ENCODE measurements around the gene GPM6B.

GPM6B gene

GRCh38 chrX:13854003-13854402 lies 37.1 kb upstream of the GPM6B start:
- POLR2A ChIA-PET = no interaction called here
- no peak for DNase-seq (ENCODE audit: extremely low spot score)

GRCh38 chrX:13852001-13852695 lies 35.3 kb upstream of the GPM6B start:
- ChIA-PET POLR2A (no interaction called here), CTCF (interaction anchor here (1.2 kb wide), 1 partner anchor 15 kb away, joined by 4 read pairs; no protein-coding TSS in a partner anchor)
- TF ChIP-seq CTCF (IDR thresholded peaks at IDR 0.05; ENCODE audit: control extremely low read depth, extremely low read depth, low read depth, missing control alignments) = no peak
- DNase-seq (ENCODE audit: extremely low spot score) = peak; percentile 24

More at GRCh38 chrX:13854003-13854402, 37.1 kb upstream of the GPM6B start:
- no peak for TF ChIP-seq CTCF (IDR thresholded peaks at IDR 0.05; ENCODE audit: control extremely low read depth, extremely low read depth, low read depth, missing control alignments)
- CTCF ChIA-PET = no interaction called here

DNA sequence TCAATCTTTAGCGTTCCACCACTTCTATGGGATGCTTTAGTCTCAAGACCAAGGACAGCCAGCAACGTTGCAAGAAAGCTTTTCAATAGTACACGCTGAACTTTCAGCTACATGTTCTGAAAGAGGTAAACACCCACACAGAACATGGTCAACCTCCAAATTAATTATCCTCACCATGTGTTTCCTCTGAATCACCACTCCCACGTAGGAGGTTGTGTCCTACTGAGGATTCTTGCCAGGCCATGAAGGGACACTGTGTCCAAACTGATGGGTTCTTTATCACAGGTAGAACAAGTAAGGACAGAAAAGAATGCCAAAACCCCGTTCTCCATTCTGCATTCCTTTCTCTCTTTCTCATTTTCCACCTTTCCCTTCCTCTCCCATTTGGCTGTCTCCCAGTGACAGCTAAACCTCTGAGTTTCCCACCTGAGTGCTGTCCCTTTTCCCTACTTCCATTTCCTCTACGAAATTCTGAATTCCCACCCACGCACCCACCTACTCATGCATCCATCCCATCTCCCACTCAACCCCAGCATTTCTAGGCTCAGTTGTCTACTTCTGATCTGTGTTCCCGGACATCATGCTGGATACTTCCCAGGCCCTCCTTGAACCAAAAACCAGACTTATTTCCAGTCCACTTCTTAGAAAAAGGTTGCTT lies 29.0 kb upstream of the GPM6B start:
- DNase-seq (ENCODE audit: extremely low spot score) = no peak
- POLR2A ChIA-PET = no interaction called here
- CTCF ChIA-PET = interaction anchor here (1.2 kb wide), 1 partner anchor 10 kb away, joined by 5 read pairs; no protein-coding TSS in a partner anchor
- no peak for TF ChIP-seq CTCF (IDR thresholded peaks at IDR 0.05; ENCODE audit: control extremely low read depth, extremely low read depth, low read depth, missing control alignments)

GRCh38 chrX:13843150-13843721 lies 26.3 kb upstream of the GPM6B start:
- DNase-seq (ENCODE audit: extremely low spot score) = no peak
- POLR2A ChIA-PET = no interaction called here
- TF ChIP-seq CTCF (IDR thresholded peaks at IDR 0.05; ENCODE audit: control extremely low read depth, extremely low read depth, low read depth, missing control alignments) = no peak
- CTCF ChIA-PET = no interaction called here

DNA sequence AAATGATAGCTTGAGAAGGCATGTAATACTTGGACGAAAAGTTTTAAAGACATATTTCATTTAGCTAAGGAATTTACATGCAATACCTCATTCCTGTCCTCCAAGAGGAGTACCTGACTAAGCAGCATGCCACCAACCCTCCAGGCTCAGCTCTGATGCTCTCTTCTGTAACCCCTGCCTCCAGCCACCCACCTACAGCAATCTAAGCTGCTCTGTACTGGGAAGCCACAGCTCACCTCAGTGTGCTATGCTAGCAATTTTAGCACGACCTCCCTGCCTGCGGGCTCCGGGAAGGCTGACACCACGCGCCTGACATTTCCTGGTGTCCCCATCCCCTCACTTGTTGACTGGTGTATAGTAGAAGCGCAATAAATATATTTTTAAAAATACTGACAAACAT lies 23.2 kb upstream of the GPM6B start:
- TF ChIP-seq CTCF (IDR thresholded peaks at IDR 0.05; ENCODE audit: control extremely low read depth, extremely low read depth, low read depth, missing control alignments) = no peak
- POLR2A ChIA-PET = no interaction called here
- DNase-seq (ENCODE audit: extremely low spot score) = no peak
- CTCF ChIA-PET = no interaction called here

GRCh38 chrX:13837290-13837745 lies 20.4 kb upstream of the GPM6B start:
- TF ChIP-seq CTCF (IDR thresholded peaks at IDR 0.05; ENCODE audit: control extremely low read depth, extremely low read depth, low read depth, missing control alignments) = no peak
- ChIA-PET CTCF (interaction anchor here (0.8 to 1.8 kb wide), 2 partner anchors 14 to 61 kb away, joined by 3 to 4 read pairs; no protein-coding TSS in a partner anchor), POLR2A (no interaction called here)
- no peak for DNase-seq (ENCODE audit: extremely low spot score)
